Skeletal muscle cell (primary cell): Measurements from ENCODE around the gene SSTR5.

Source experiments
- DNase-seq: peaks from one replicate; pipeline ENCODE4 v3.0.0-alpha.2; 2010; ENCODE audit warnings: low read depth
- H3K4me3 ChIP-seq: 2 replicates; pipeline ENCODE4 v1.5.1; 2011; ENCODE audit warnings: low read depth, mild to moderate bottlenecking, control low read depth, low read length, moderate library complexity

The SSTR5 gene

GRCh38 chr16:1097800-1098199, 25.3 kb downstream of the SSTR5 start:
- H3K4me3 ChIP-seq, result no peak overlapping the region
- no peak for DNase-seq

- no peak for DNase-seq
- no peak overlapping the region for H3K4me3 ChIP-seq
Measured at GRCh38 chr16:1098266-1098991, 25.9 kb downstream of the SSTR5 start.

- DNase-seq, result no peak
- no peak overlapping the region for H3K4me3 ChIP-seq
Measured at GRCh38 chr16:1099189-1100083, 26.9 kb downstream of the SSTR5 start.

GRCh38 chr16:1100084-1100800, 27.7 kb downstream of the SSTR5 start:
- H3K4me3 ChIP-seq, result no peak overlapping the region
- no peak for DNase-seq

GRCh38 chr16:1101133-1101532, 28.6 kb downstream of the SSTR5 start:
- H3K4me3 ChIP-seq, result no peak overlapping the region
- no peak for DNase-seq

GRCh38 chr16:1101573-1102332, 29.2 kb downstream of the SSTR5 start:
- no peak overlapping the region for H3K4me3 ChIP-seq
- DNase-seq, result no peak

GRCh38 chr16:1102333-1102700, 29.8 kb downstream of the SSTR5 start:
- H3K4me3 ChIP-seq, result no peak overlapping the region
- no peak for DNase-seq

- DNase-seq, result no peak
- H3K4me3 ChIP-seq, result peak overlapping the region; percentile 36
Measured at GRCh38 chr16:1102921-1103635, 30.5 kb downstream of the SSTR5 start.

GRCh38 chr16:1103636-1103980, 31.1 kb downstream of the SSTR5 start:
- H3K4me3 ChIP-seq, result no peak overlapping the region
- DNase-seq, result no peak

GRCh38 chr16:1105888-1106620, 33.5 kb downstream of the SSTR5 start:
- no peak for DNase-seq

GRCh38 chr16:1106659-1107058, 34.1 kb downstream of the SSTR5 start:
- no peak for DNase-seq
- H3K4me3 ChIP-seq, result no peak overlapping the region

More at GRCh38 chr16:1105888-1106620, 33.5 kb downstream of the SSTR5 start:
- no peak overlapping the region for H3K4me3 ChIP-seq

- no peak overlapping the region for H3K4me3 ChIP-seq
- no peak for DNase-seq
Measured at GRCh38 chr16:1107141-1107540, 34.6 kb downstream of the SSTR5 start.

- DNase-seq, result no peak
- H3K4me3 ChIP-seq, result no peak overlapping the region
Measured at GRCh38 chr16:1107731-1108130, 35.2 kb downstream of the SSTR5 start.

GRCh38 chr16:1108299-1109252, 36.0 kb downstream of the SSTR5 start:
- H3K4me3 ChIP-seq, result no peak overlapping the region
- DNase-seq, result no peak

- H3K4me3 ChIP-seq, result no peak overlapping the region
- no peak for DNase-seq
Measured at GRCh38 chr16:1109648-1110047, 37.1 kb downstream of the SSTR5 start.

GRCh38 chr16:1112506-1113184, 40.1 kb downstream of the SSTR5 start:
- H3K4me3 ChIP-seq, result no peak overlapping the region

GRCh38 chr16:1113489-1113888, 40.9 kb downstream of the SSTR5 start:
- DNase-seq, result no peak
- H3K4me3 ChIP-seq, result no peak overlapping the region

More at GRCh38 chr16:1112506-1113184, 40.1 kb downstream of the SSTR5 start:
- DNase-seq, result no peak
